Panc1 (cell line): ENCODE data around the gene RASSF6. TPM values are rescaled to one million over a fixed set of nuclear protein-coding genes. Genes with fewer than 3 reads are reported as not detected.

Experiments
- ATAC-seq: fragments of 200-7000 bp; cut with Tn5 transposase; 2 replicates; pipeline ENCODE4 v1.9.1; 2020; ENCODE audit warnings: mild to moderate bottlenecking, moderate library complexity
- BruUV-seq: library from RNA; stranded (reverse); fragments of 400-500 nt; replicated peaks from 2 replicates; lab custom pipeline; 2021; lab: Mats Ljungman, UMichigan
- CTCF ChIA-PET: fragments of 300-600 bp; sonication (Branson Sonifier 250); formaldehyde crosslinking; loops from one replicate; lab custom pipeline; 2022; ENCODE audit warnings: antibody characterized with exemption; lab: Charles Lee
- POLR2A ChIA-PET: fragments of 300-600 bp; sonication (Branson Sonifier 250); formaldehyde crosslinking; loops from one replicate; lab custom pipeline; 2022; ENCODE audit warnings: antibody characterized with exemption; lab: Charles Lee
- DNase-seq: peaks from one replicate; pipeline ENCODE4 v3.0.0-alpha.2; 2010; ENCODE audit warnings: low read depth, low spot score
- H3K27ac ChIP-seq: 2 replicates; pipeline ENCODE4 v1.5.1; 2011; ENCODE audit warnings: mild to moderate bottlenecking, low read length, inconsistent platforms
- H3K27me3 ChIP-seq: fragments of 200-500 bp; sonication (Bioruptor generic); 2 replicates; pipeline ENCODE4 v1.6.0; 2014; ENCODE audit warnings: low read length, inconsistent platforms; ENCODE audit not compliant: control insufficient read depth, insufficient read depth
- H3K36me3 ChIP-seq: fragments of 200-500 bp; sonication (Bioruptor generic); 2 replicates; pipeline ENCODE4 v1.5.1; 2014; ENCODE audit warnings: inconsistent platforms, mild to moderate bottlenecking, low read length, moderate library complexity; ENCODE audit not compliant: control insufficient read depth, insufficient read depth
- H3K4me1 ChIP-seq: 2 replicates; pipeline ENCODE4 v1.5.1; 2011; ENCODE audit warnings: inconsistent platforms, mild to moderate bottlenecking, low read length, moderate library complexity; ENCODE audit not compliant: control insufficient read depth, insufficient read depth
- H3K4me3 ChIP-seq, 2 experiments: 2 replicates each; pipeline ENCODE4 v1.5.1; 2011 to 2012; ENCODE audit warnings: low read depth in 2 of 2, low read length in 2 of 2, mild to moderate bottlenecking in 2 of 2, inconsistent platforms in 1 of 2, moderate library complexity in 1 of 2
- H3K9me3 ChIP-seq: fragments of 200-500 bp; sonication (Bioruptor generic); 2 replicates; pipeline ENCODE4 v1.5.1; 2014; ENCODE audit warnings: low read depth, mild to moderate bottlenecking, inconsistent platforms, low read length, moderate library complexity; ENCODE audit not compliant: control insufficient read depth, insufficient read depth
- POLR2AphosphoS5 ChIP-seq: IDR thresholded peaks from 2 replicates; pipeline ENCODE4 v1.6.1; 2012; ENCODE audit warnings: mild to moderate bottlenecking, low read depth, low read length, moderate library complexity
- SIN3A ChIP-seq: IDR thresholded peaks from 2 replicates; pipeline ENCODE4 v1.6.1; 2012; ENCODE audit warnings: low read depth, mild to moderate bottlenecking, low read length, moderate library complexity, borderline replicate concordance; ENCODE audit not compliant: insufficient read depth
- TCF7L2 ChIP-seq: IDR thresholded peaks from 2 replicates; pipeline ENCODE4 v1.6.1; 2011; ENCODE audit warnings: mild to moderate bottlenecking, low read depth, low read length, inconsistent platforms
- in situ Hi-C: cut with HindIII; loops from 2 replicates; pipeline ENCODE4 v1.10.0; 2016; ENCODE audit warnings: low sequenced_read_pairs, low pct_unique_long_range_greater_than_20kb
- intact Hi-C: fragments of 100-400 bp; cut with micrococcal nuclease; formaldehyde crosslinking; loops from one replicate; pipeline ENCODE4 v1.10.0; 2022; ENCODE audit not compliant: unreplicated experiment
- total RNA-seq: library from RNA; stranded (reverse); gene quantifications from one replicate; pipeline ENCODE4 v1.2.1, GENCODE V29; 2021; ENCODE audit not compliant: unreplicated experiment
- TF ChIP-seq, protein P1 (sequence below): fragments of 450-650 bp; IDR thresholded peaks from 2 replicates; pipeline ENCODE4 v1.5.1; 2017; ENCODE audit warnings: mild to moderate bottlenecking
- TF ChIP-seq, protein P2 (sequence below), 2 experiments: IDR thresholded peaks; 2 replicates each; pipeline ENCODE4 v1.6.1; 2011 to 2012; ENCODE audit warnings: low read depth in 2 of 2, control low read depth in 1 of 2, low read length in 1 of 2, mild to moderate bottlenecking in 1 of 2, moderate library complexity in 1 of 2; ENCODE audit not compliant: insufficient read depth in 1 of 2

The RASSF6 gene
- total RNA-seq, 1 experiment from 2014 or later: 0.15 TPM

DNA sequence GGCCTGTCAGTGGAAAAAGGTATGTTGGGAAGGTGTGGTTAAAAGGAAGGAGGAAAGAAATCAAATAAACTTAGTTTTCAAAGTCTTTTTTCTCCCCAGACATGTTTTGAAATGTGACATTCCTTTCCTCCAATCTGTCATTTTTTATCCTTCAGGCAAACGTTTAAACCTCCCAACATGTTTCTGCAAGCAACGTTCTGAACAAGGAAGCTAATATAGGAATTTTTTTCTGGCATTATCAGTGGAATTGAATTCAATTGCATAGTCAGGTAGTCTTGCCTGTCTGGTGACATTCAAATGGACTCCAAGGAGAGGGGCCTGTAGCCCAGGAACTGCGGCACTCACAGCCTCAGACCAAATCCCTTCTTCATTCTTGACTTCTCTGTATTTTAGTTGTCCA is 30.0 kb upstream of the RASSF6 start:
- H3K27ac ChIP-seq: no peak overlapping the region
- no TSS peak for BruUV-seq
- H3K9me3 ChIP-seq: no peaks in the 10 kb centered on the region
- DNase-seq (no peak), ATAC-seq (no peak)
- CTCF ChIA-PET: no interaction called here
- no peak overlapping the region for H3K4me3 ChIP-seq
- intact Hi-C loops: loop anchor here (5.0 to 10.0 kb wide), 2 partner anchors 58 to 305 kb away; no protein-coding TSS in a partner anchor
- no peaks in the 10 kb centered on the region for H3K27me3 ChIP-seq
- H3K36me3 ChIP-seq: no peaks in the 10 kb centered on the region
- H3K4me1 ChIP-seq: peaks cover 2% of the 10 kb centered on the region; the same call in 1 of the 2 replicates
- POLR2A ChIA-PET: no interaction called here
- TF ChIP-seq POLR2AphosphoS5 (no peak), SIN3A (no peak), TCF7L2 (no peak)
- TF ChIP-seq, protein P1, sequence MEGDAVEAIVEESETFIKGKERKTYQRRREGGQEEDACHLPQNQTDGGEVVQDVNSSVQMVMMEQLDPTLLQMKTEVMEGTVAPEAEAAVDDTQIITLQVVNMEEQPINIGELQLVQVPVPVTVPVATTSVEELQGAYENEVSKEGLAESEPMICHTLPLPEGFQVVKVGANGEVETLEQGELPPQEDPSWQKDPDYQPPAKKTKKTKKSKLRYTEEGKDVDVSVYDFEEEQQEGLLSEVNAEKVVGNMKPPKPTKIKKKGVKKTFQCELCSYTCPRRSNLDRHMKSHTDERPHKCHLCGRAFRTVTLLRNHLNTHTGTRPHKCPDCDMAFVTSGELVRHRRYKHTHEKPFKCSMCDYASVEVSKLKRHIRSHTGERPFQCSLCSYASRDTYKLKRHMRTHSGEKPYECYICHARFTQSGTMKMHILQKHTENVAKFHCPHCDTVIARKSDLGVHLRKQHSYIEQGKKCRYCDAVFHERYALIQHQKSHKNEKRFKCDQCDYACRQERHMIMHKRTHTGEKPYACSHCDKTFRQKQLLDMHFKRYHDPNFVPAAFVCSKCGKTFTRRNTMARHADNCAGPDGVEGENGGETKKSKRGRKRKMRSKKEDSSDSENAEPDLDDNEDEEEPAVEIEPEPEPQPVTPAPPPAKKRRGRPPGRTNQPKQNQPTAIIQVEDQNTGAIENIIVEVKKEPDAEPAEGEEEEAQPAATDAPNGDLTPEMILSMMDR: no peak
- TF ChIP-seq, protein P2, sequence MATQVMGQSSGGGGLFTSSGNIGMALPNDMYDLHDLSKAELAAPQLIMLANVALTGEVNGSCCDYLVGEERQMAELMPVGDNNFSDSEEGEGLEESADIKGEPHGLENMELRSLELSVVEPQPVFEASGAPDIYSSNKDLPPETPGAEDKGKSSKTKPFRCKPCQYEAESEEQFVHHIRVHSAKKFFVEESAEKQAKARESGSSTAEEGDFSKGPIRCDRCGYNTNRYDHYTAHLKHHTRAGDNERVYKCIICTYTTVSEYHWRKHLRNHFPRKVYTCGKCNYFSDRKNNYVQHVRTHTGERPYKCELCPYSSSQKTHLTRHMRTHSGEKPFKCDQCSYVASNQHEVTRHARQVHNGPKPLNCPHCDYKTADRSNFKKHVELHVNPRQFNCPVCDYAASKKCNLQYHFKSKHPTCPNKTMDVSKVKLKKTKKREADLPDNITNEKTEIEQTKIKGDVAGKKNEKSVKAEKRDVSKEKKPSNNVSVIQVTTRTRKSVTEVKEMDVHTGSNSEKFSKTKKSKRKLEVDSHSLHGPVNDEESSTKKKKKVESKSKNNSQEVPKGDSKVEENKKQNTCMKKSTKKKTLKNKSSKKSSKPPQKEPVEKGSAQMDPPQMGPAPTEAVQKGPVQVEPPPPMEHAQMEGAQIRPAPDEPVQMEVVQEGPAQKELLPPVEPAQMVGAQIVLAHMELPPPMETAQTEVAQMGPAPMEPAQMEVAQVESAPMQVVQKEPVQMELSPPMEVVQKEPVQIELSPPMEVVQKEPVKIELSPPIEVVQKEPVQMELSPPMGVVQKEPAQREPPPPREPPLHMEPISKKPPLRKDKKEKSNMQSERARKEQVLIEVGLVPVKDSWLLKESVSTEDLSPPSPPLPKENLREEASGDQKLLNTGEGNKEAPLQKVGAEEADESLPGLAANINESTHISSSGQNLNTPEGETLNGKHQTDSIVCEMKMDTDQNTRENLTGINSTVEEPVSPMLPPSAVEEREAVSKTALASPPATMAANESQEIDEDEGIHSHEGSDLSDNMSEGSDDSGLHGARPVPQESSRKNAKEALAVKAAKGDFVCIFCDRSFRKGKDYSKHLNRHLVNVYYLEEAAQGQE (IDR thresholded peaks at IDR 0.05; ENCODE audit: insufficient read depth in 1 of 2, low read depth in 2 of 2, low read length in 1 of 2): no peak
- in situ Hi-C loops: no loop called here

DNA sequence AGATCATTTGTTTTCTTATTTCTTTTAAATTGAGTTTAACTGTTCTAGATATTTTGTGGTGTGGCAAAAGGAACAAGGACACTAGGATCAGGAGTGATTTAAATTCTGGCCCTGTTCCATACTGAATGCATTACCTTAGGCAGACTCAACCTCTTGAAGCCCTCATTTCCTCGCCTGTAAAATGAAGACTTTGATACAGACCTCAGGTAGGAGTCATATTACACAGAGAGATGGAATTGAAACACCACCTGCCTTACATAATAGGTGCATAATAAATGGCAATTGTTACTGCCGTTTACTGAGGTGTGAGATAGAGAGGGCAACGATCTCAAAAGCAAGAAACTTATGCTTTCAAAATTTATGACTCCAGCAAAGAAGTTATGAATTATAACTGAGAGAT is 28.2 kb upstream of the RASSF6 start:
- Histone ChIP-seq H3K4me3 (no peak overlapping the region), H3K36me3 (no peaks in the 10 kb centered on the region), H3K27me3 (no peaks in the 10 kb centered on the region), H3K27ac (no peak overlapping the region), H3K4me1 (no peaks in the 10 kb centered on the region), H3K9me3 (no peaks in the 10 kb centered on the region)
- ATAC-seq (no peak), DNase-seq (no peak)
- in situ Hi-C loops (no loop called here), intact Hi-C loops (no loop called here)
- TF ChIP-seq SIN3A (no peak), TCF7L2 (no peak), POLR2AphosphoS5 (no peak)
- TF ChIP-seq, protein P1: no peak
- TF ChIP-seq, protein P2 (IDR thresholded peaks at IDR 0.05; ENCODE audit: insufficient read depth in 1 of 2, low read depth in 2 of 2, low read length in 1 of 2): no peak
- CTCF ChIA-PET: no interaction called here
- POLR2A ChIA-PET: no interaction called here
- no TSS peak for BruUV-seq
